HG02973 (cell line): ENCODE measurements around the gene TGFBR2.

Experiments used
- ATAC-seq: cut with Tn5 transposase; IDR thresholded peaks from one replicate; pipeline ENCODE4 v1.9.1; 2021; ENCODE audit warnings: moderate library complexity; ENCODE audit not compliant: unreplicated experiment

TGFBR2 gene

GRCh38 chr3:30634761-30635735 is 28.6 kb downstream of the TGFBR2 start:
- ATAC-seq, result no peak

GRCh38 chr3:30637310-30638219 is 31.2 kb downstream of the TGFBR2 start:
- no peak for ATAC-seq

GRCh38 chr3:30638685-30639412 is 32.4 kb downstream of the TGFBR2 start:
- no peak for ATAC-seq

DNA sequence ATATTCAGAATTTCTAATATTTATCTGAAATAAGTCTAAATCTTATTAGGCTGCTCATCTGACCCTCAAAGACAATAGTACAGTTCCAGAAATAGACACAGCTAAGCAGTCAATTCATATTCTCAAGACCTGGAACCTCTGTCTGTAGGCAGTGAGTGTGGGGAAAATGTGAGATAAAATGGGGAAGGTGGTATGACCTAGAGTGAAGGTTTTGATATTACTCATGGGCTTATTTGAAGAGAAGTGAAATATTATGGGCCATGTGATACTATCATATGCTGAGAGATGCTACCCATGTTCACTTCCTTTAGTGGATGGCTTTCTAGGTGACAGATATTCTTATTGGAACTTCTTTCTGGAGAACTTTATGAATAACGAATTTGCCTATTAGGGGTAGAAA is 33.5 kb downstream of the TGFBR2 start:
- peak; percentile 84 for ATAC-seq

DNA sequence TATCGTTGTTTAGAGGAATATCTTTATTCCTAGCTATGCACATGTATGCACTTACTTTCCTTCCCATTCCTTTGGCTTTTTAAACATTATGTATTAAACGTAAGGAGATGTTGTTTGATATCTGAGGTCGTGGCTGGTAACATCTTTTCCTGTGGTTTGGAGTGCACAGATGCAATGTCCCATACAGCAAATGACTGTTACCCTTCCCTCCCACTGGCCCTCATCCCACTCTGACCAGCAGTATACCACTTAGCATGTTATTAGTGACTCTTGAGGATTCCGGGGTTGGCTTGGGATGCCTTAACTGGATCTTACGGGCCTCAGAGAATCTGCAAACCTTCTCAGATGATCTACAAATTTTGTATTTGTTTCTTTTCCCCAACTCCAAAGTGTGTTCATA is 34.5 kb downstream of the TGFBR2 start:
- no peak for ATAC-seq

GRCh38 chr3:30641416-30642251 is 35.2 kb downstream of the TGFBR2 start:
- no peak for ATAC-seq

DNA sequence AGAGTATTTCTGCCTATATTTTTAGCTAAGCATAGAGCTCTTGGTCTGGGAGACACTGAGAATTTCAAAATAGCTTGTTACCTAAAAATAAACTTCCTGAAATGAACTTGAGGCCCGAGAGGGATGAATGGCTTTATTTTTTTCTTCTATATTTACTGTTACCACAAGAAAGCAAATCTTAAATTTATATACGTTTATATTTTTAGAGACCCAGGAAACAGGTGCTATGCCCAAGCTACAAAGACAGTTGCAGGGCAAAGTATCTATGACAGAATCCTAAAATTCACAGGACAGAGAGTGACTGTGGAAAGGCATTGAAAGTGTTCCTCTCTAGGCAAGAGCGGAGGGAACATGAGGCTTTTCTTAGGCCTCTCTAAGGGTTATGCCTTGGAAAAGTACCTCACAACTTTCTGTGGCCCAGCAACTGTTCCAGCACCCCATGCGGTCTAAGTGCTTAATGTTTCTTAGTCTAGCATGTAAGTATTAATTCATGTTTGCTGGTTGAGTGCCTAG is 36.5 kb downstream of the TGFBR2 start:
- no peak for ATAC-seq

GRCh38 chr3:30643763-30644462 is 37.5 kb downstream of the TGFBR2 start:
- no peak for ATAC-seq

GRCh38 chr3:30644615-30645014 is 38.2 kb downstream of the TGFBR2 start:
- peak; percentile 58 for ATAC-seq

DNA sequence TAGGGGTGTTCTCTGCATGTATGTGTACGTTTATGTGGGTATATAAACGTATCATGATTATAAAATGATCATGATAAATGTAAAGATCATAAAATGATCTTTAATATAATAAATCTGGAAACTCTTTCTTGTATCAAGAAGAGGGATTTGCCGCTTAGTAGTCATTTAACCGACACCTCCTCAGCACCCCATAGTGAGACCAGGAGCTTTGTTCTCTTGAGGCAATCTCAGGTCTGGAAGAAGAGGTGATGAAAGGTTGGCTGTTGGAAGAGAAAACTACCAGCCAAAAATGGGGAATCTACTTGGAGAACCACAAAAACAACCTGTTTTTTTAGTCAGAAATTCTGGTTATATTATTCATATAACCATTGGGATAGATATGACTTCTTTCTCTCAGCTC is 38.7 kb downstream of the TGFBR2 start:
- no peak for ATAC-seq

GRCh38 chr3:30646181-30646876 is 39.9 kb downstream of the TGFBR2 start:
- no peak for ATAC-seq

DNA sequence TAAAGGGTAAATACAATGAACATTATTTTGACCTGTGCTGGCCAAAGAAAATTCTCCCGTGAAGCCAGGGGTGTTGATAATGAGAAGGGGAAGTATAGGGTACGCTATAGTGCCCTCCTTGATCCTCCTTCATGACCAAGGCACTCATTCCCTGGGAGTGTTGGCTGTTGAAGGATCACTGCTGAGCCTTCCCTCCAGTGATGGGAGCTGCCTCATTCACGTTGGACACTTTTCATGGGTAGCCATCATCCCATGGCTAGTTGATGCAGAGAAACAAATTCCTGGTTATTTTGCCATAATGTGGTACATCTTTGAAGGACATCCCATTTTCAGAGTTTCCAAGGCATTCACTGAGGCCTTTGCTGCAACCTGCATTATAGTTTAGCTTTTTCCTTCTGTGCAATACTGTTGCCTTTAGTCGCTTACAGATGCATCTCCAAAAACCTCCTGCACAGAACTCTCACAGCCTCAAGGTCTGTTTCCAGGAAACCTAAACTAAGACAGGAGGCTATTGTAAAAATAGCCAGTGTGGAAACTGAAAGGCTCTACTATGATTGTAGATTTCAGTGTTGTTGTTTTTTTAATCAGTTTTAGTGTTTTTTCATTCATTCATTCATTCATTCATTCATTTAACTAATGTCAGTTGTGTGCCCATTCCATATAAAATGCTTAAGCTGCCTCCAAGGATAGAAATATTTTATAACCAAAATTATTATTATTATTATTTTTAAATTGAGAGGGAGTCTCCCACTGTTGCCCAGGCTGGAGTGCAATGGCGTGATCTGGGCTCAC is 40.8 kb downstream of the TGFBR2 start:
- no peak for ATAC-seq

DNA sequence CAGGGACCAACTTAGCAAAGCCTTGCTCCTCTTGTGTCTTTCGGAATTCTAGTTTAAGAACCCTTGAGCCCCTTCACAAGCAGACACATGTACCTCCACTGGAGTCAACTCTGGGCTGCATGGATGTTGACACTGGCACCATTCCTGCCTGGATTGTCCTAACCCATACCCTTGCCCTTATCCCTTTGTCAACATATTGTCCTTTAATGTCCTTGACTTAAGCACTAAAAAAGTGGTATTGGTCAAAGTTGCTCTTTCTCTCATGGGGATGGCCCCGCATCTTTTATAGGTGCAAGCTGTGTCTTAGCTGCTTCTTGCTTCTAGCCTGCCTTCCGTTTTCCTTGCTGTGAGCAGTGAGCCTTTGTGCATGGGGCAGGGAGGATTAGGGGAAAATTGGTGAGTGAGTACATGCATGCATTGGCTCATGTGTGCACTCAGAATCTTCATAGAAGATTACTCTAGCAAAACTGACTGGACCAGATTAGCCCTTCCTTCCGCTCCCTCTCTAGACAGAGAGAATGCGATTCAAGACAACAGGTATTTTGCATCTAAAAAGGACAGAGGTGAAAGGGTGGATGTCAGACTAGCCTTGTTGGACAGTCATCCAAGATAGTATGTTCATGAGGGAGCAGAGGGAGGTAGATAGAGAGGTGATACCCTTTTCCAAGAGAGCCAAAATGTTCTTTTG is 42.4 kb downstream of the TGFBR2 start:
- ATAC-seq, result no peak

- no peak for ATAC-seq
Measured at GRCh38 chr3:30649572-30650318, 43.3 kb downstream of the TGFBR2 start.

DNA sequence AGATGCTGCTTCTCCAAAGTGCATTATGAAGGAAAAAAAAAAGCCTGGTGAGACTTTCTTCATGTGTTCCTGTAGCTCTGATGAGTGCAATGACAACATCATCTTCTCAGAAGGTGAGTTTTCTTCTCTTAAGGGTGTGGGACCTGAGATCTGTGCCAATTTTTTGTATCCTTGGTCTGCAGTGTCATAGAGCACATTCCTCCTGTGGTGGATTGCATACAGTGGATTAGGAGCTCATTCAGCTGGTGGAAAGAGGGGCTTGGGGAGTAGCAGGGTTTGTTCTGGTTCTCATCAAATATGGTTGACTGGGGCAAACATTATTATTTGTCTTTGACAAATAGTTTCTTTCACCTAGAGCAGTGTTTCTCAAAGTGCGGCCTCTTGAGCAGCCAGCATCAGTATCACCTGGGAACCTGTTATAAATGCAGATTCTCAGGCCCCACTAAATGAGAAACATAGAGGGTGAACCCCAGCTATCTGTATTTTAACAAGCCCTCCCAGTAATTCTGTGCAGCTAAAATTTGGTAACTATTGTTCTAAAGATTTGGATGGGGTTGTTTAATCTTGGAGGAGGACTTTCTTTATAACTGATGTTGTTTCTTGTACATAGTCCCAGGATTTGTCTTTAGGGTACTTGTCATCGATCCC is 44.1 kb downstream of the TGFBR2 start:
- ATAC-seq, result no peak

GRCh38 chr3:30654269-30654668 is 47.9 kb downstream of the TGFBR2 start:
- no peak for ATAC-seq
